Measurements from ENCODE around the gene HIBADH. TPM values are rescaled to one million over a fixed set of nuclear protein-coding genes. Genes with fewer than 3 reads are reported as not detected.

HIBADH gene
- total and polyA plus RNA-seq, 10 of the 15 experiments (the other 5 are each of a cell fraction or from before 2014, with no cell fraction given), result 8.7 to 36.1 (median 18.6) TPM

DNA sequence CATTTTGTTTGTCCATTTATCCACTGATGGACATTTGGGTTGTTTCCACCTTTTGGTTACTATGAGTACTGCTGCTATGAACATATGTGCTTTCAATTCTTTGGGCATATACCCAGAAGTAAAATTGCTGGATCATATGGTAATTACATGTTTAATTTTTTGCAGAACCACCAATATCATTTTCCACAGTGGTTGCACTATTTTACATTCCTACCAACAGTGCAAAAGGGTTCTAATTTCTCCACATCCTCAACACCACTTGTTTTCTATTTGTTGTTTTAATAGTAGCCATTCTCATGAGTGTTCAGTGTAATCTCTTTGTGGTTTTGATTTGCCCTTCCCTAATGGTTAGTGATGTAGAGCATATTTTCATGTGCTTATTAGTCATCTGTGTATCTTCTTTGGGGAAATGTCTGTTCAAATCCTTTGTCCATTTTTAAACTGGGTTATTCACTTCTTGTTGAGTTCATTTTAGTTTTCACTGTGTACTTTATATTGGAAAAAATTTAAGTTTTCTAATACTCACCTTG, 101.9 kb downstream of the HIBADH start (continued):
- TF ChIP-seq, protein P1, sequence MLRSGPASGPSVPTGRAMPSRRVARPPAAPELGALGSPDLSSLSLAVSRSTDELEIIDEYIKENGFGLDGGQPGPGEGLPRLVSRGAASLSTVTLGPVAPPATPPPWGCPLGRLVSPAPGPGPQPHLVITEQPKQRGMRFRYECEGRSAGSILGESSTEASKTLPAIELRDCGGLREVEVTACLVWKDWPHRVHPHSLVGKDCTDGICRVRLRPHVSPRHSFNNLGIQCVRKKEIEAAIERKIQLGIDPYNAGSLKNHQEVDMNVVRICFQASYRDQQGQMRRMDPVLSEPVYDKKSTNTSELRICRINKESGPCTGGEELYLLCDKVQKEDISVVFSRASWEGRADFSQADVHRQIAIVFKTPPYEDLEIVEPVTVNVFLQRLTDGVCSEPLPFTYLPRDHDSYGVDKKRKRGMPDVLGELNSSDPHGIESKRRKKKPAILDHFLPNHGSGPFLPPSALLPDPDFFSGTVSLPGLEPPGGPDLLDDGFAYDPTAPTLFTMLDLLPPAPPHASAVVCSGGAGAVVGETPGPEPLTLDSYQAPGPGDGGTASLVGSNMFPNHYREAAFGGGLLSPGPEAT (IDR thresholded peaks at IDR 0.05; ENCODE audit: low read depth), result no peak
- TF ChIP-seq, protein P2, sequence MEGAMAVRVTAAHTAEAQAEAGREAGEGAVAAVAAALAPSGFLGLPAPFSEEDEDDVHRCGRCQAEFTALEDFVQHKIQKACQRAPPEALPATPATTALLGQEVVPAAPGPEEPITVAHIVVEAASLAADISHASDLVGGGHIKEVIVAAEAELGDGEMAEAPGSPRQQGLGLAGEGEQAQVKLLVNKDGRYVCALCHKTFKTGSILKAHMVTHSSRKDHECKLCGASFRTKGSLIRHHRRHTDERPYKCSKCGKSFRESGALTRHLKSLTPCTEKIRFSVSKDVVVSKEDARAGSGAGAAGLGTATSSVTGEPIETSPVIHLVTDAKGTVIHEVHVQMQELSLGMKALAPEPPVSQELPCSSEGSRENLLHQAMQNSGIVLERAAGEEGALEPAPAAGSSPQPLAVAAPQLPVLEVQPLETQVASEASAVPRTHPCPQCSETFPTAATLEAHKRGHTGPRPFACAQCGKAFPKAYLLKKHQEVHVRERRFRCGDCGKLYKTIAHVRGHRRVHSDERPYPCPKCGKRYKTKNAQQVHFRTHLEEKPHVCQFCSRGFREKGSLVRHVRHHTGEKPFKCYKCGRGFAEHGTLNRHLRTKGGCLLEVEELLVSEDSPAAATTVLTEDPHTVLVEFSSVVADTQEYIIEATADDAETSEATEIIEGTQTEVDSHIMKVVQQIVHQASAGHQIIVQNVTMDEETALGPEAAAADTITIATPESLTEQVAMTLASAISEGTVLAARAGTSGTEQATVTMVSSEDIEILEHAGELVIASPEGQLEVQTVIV (IDR thresholded peaks at IDR 0.05; ENCODE audit: borderline replicate concordance, partially characterized antibody), result no peak
- TF ChIP-seq SUPT20H (IDR thresholded peaks at IDR 0.05; ENCODE audit: borderline replicate concordance, control insufficient read depth, low read depth, low read length) (no peak), CREM (IDR thresholded peaks at IDR 0.05; ENCODE audit: low read depth) (no peak), DPF2 (IDR thresholded peaks at IDR 0.05) (no peak), CBX5 (IDR thresholded peaks at IDR 0.05; ENCODE audit: low read depth) (no peak), NFXL1 (IDR thresholded peaks at IDR 0.05; ENCODE audit: borderline replicate concordance) (no peak), YY1 (IDR thresholded peaks at IDR 0.05; ENCODE audit: low read depth, low read length) (no peak), ZNF274 (IDR thresholded peaks at IDR 0.05; ENCODE audit: insufficient read depth, insufficient read length) (no peak)

DNA sequence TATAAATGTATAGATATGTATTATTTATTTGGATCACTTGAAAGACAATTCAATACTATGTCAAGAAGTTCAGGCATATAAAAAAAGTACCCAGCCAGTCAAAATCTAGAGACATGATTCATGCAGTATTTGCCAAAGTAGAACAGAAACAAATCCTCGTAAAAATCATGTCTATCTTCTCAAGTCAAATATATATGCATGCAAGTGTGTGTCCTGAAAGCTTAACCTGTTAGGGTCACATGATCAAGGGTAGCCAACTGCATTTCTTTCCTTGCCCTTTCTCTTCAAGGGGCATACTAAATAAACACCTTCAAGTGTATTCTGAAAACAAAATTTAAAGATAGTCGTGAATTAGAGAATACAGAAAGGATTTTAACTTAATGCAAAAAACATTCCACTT, 107.0 kb downstream of the HIBADH start:
- POLR2A ChIA-PET, result no interaction called here
- CTCF ChIA-PET, result no interaction called here
- intact Hi-C loops (cut with micrococcal nuclease; ENCODE audit: unreplicated experiment) (no loop called here), in situ Hi-C loops (cut with MboI) (no loop called here)
- H3K9ac ChIP-seq (ENCODE audit: control insufficient read depth, insufficient read depth, low read length), result no peak overlapping the region
- DNase-seq (ENCODE audit: low read depth, low spot score), result no peak
- RAD21 ChIA-PET (ENCODE audit: unreplicated experiment), result no interaction called here
- no peak for FAIRE-seq
- H4K20me1 ChIP-seq (ENCODE audit: control insufficient read depth, insufficient read depth), result no peaks in the 10 kb centered on the region
- no peaks in the 10 kb centered on the region for H3K27me3 ChIP-seq (replicated peaks in 1 of 2; ENCODE audit: control insufficient read depth in 2 of 2, insufficient read depth in 2 of 2, low read length in 1 of 2)
- H3K27ac ChIP-seq (ENCODE audit: control insufficient read depth, insufficient read depth), result no peak overlapping the region
- H2AFZ ChIP-seq (ENCODE audit: control insufficient read depth, low read depth, low read length), result no peak overlapping the region
- no peak for ATAC-seq
- H3K4me3 ChIP-seq, result no peak overlapping the region
- no peaks in the 10 kb centered on the region for H3K9me3 ChIP-seq (replicated peaks; ENCODE audit: control insufficient read depth, insufficient read depth, low read length)
- no peak overlapping the region for H3K4me2 ChIP-seq (ENCODE audit: control insufficient read depth, insufficient read depth)
- no TSS peak for BruUV-seq (replicated peaks)
- H3K79me2 ChIP-seq (ENCODE audit: control insufficient read depth, insufficient read depth, low read length), result no peaks in the 10 kb centered on the region
- 100% methylated on average over 2 of the region's 2 CpGs for WGBS (ENCODE audit: insufficient coverage, insufficient replicate concordance, low lambda C conversion rate, missing lambda C conversion rate)
- H3K4me1 ChIP-seq (ENCODE audit: control insufficient read depth, insufficient read depth, low read length), result no peaks in the 10 kb centered on the region
- SMC1A ChIA-PET (ENCODE audit: uncharacterized antibody, unreplicated experiment), result no interaction called here
- no peaks in the 10 kb centered on the region for H3K36me3 ChIP-seq (ENCODE audit: control insufficient read depth in 2 of 2, insufficient read depth in 2 of 2, low read length in 1 of 2)
- no peak for TF ChIP-seq KLF5 (IDR thresholded peaks at IDR 0.05; ENCODE audit: partially characterized antibody)
- TF ChIP-seq MTA2 (IDR thresholded peaks at IDR 0.05; ENCODE audit: low read depth), result no peak
- TF ChIP-seq ATF7 (IDR thresholded peaks at IDR 0.05; ENCODE audit: low read depth), result no peak
- TF ChIP-seq BRCA1 (IDR thresholded peaks at IDR 0.05; ENCODE audit: low read depth, low read length), result no peak
- TF ChIP-seq BMI1 (IDR thresholded peaks at IDR 0.05; ENCODE audit: borderline replicate concordance), result no peak
- TF ChIP-seq KDM1A (IDR thresholded peaks at IDR 0.05; ENCODE audit: borderline replicate concordance), result no peak
- TF ChIP-seq, protein P3, sequence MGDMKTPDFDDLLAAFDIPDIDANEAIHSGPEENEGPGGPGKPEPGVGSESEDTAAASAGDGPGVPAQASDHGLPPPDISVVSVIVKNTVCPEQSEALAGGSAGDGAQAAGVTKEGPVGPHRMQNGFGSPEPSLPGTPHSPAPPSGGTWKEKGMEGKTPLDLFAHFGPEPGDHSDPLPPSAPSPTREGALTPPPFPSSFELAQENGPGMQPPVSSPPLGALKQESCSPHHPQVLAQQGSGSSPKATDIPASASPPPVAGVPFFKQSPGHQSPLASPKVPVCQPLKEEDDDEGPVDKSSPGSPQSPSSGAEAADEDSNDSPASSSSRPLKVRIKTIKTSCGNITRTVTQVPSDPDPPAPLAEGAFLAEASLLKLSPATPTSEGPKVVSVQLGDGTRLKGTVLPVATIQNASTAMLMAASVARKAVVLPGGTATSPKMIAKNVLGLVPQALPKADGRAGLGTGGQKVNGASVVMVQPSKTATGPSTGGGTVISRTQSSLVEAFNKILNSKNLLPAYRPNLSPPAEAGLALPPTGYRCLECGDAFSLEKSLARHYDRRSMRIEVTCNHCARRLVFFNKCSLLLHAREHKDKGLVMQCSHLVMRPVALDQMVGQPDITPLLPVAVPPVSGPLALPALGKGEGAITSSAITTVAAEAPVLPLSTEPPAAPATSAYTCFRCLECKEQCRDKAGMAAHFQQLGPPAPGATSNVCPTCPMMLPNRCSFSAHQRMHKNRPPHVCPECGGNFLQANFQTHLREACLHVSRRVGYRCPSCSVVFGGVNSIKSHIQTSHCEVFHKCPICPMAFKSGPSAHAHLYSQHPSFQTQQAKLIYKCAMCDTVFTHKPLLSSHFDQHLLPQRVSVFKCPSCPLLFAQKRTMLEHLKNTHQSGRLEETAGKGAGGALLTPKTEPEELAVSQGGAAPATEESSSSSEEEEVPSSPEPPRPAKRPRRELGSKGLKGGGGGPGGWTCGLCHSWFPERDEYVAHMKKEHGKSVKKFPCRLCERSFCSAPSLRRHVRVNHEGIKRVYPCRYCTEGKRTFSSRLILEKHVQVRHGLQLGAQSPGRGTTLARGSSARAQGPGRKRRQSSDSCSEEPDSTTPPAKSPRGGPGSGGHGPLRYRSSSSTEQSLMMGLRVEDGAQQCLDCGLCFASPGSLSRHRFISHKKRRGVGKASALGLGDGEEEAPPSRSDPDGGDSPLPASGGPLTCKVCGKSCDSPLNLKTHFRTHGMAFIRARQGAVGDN (IDR thresholded peaks at IDR 0.05), result no peak
